ENCODE data around the gene DLG2.
"Not testable (repeated sequence)": the region's sequence is repeated elsewhere in the genome, so short reads cannot be mapped to it uniquely, and the experiment has no call there.

The DLG2 gene

DNA sequence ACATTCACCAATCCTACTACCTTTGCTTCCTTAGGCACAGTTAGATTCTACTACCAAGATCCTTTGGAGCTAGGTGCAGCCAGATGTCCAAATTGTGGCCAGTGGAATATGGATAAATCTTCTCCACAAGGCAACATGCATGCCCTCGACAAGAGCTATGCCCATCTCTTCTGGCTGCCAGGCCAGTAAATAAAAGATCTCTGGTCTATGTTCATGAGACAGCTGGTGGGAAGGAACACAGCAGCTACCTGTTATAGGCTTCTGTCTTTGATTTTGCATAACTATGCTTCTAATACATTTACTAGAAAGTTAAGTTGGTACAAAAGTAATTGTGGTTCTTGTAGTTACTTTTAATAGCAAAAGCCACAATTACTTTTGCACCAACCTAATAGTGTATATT, 182.7 kb downstream of the DLG2 start:
- DNase-seq (ENCODE audit: low read depth): no peak

DNA sequence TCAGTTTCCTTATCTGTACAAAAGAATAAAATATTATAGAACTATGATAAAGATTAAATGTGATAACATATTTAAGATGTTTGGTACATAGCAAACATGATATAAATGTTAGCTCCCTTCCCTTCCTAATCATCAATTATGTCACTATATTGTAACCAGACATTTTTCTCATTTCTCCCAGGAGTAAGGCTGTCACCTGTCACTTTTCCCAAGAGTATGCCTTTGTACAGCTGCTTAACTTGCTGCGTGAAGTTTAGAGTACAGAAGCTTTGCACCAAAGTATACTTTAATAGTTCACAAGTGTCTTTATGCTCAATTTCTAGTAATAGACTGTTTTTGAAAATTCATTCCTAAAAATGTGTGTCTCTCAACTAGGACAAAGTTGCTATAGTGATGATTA, 186.9 kb downstream of the DLG2 start:
- no peak for DNase-seq (ENCODE audit: low read depth)

DNA sequence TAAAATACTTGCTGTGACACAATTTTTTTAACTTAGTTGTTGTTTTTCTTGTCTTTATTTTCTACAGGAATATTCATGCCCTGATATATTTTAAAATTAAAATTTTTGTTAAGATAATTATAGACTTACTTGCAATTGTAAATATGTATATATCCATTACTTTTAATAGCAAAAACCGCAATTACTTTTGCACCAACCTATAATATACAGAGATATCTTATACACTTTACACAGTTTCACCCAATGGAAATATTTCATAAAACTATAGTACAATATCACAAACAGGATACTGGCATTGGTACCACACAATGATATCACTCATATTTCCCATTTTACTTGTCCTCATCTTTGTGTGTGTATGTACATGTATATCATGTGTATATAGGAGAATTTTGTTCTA, 188.8 kb downstream of the DLG2 start:
- DNase-seq (ENCODE audit: low read depth): no peak

DNA sequence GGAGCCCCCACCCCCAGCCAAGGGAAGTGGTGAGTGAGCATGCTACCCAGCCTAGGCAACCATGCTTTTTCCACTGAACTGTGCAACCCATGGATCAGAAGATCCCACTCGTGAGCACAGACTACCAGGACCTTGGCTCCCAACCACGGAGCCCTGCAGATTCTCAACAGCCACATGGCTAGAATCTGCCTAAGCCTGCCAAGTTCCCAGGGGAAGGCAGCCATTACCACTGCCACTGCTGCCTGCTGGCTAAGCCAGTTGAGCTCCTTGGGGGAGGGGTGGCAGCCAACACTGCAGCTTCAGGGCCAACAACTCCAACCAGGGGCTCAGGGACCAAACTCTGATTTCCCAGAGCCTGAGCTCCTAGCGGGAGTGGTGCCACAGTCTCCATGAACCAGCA, 195.8 kb downstream of the DLG2 start:
- DNase-seq (ENCODE audit: low read depth): no peak

DNA sequence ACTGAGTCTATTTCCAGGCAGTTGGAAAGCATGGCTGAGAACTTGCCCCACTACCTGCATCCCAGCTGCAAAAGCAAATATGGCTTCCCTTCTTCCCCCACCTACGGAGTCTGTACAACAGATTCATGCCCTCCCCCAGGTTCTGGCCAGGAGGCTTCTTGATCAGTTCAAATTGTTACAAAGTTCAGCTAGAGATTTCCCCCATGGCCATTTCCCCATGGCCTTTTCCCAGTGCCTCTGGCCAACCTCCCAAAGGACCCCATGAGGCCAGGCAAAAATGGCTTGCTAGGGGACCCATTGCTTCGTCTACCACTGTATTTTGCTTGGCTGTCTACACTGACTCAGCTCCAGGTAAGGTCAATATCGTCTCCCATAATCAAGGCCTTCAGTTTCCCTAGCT, 203.3 kb downstream of the DLG2 start:
- no peak for DNase-seq (ENCODE audit: low read depth)

DNA sequence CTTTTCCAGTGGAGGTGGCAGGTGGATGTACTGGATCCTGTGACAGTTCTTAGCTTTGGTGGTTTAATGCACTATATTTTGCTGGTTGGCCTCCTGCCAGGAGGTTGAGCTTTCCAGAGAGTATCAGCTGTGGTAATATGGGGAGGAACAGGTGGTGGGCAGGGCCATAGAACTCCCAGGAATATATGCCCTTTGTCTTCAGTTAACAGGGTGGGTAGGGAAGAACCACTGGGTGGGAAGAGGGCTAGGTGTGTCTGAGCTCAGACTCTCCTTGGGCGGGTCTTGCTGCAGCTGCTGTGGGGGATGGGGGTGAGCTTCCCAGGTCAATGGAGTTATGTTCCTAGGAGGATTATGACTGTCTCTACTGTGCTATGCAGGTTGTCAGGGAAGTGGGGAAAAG, 203.8 kb downstream of the DLG2 start:
- DNase-seq (ENCODE audit: low read depth): no peak

DNA sequence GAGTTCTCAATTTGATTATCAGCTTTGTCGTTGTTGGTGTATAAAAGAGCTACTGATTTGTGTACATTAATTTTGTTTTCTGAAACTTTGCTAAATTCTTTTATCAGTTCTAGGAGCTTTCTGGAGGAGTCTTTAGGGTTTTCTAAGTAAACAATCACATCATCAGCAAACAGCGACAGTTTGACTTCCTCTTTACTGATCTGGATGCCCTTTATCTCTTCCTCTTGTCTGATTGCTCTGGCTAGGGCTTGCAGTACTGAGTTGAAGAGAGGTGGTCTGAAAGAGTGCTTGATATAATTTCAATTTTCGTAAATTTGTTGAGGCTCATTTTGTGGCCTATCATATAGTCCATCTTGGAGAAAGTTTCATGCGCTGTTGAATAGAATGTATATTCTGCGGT, 213.0 kb downstream of the DLG2 start:
- DNase-seq (ENCODE audit: low read depth): no peak

DNA sequence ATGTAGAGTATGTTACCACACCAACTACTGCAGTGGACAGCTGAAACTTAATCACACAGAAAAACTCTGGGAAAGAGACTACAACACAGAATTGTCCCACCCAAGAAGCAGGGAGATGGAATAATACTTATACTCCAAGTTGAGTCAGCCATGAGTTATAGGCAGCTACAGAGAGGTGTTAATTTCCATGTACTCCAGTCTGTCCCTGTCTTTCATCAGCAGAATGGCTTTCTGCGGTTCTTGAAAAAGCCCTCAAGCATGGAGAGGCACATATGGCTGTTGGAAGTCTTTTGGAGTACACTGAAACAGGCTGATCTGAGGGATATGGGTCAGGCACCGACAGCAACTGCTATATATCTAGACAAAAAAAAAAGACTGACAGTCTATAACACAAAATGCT, 219.5 kb downstream of the DLG2 start:
- DNase-seq (ENCODE audit: low read depth): no peak

DNA sequence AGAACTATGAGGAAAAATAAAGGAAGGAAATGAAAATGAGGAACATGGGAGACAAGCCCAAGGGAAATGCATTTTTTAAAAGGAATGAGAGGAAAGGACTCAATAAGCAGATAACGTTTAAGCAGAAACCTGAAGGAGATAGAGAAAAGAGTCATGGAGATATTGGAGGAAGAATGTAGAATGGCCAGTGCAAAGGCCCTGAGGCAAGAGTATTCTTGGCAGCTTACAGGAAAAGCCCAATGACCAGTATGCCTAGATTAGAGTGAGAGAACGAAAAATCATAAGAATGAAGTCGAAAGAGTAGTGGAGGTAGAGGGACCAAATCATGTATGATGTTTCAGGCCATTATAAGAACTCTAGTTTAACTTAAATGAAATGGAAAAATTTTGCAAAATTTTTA, 220.3 kb downstream of the DLG2 start:
- no peak for DNase-seq (ENCODE audit: low read depth)

DNA sequence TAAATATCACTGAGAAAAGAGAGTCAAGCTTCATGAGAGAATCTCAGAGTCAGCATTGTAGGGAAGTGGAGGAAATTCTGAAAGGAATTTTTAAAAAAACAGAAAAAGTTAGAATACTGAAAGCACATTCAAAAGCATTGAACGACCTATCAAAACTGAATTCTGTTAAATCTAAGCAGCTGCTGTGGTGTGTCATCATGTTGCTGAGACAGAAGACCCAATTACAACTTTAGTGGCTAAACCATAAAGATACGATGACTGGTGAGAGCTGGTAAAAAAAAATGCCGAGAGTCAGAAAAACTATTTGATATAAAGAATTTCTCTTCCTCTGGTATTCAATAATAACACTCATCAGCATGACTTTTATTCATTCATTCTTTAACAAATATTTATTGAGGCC, 220.8 kb downstream of the DLG2 start:
- no peak for DNase-seq (ENCODE audit: low read depth)

DNA sequence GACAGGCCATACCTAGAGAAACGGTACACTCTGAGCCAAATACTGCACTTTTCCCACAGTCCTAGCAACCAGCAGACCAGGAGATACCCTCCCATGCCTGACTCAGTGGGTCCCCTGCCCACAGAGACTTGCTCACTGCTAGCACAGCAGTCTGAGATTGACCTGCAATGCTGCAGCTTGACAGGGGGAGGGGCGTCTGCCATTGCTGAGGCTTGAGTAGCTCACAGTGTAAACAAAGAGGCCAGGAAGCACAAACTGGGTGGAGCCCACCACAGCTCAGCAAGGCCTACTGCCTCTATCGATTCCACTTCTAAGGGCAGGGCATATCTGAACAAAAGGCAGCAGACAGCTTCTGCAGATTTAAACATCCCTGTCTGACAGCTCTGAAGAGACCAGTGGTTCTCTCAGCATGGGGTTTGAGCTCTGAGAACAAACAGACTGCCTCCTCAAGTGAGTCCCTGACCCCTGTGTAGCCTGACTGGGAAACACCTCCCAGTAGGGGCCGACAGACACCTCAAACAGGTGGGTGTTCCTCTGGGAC, 231.6 kb downstream of the DLG2 start:
- not testable (repeated sequence) for DNase-seq (ENCODE audit: low read depth)

DNA sequence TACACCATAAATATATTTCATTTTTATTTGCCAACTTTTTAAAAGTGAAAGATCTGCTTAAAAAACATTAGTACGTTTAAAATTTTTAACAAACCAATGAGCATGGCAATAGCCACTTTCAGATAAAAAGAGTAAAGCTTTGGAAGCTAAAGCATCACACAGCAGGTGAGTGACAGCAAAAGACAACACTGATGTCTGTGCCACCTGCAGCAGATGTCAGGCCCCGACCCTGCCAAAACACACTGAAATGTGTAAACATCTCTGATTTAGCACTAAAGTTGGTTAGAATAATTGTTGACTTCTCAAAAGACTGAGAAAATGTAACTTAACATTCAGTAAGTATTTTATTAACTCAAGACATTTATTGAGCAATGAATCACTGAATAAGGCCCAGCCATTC, 232.9 kb downstream of the DLG2 start:
- no peak for DNase-seq (ENCODE audit: low read depth)

DNA sequence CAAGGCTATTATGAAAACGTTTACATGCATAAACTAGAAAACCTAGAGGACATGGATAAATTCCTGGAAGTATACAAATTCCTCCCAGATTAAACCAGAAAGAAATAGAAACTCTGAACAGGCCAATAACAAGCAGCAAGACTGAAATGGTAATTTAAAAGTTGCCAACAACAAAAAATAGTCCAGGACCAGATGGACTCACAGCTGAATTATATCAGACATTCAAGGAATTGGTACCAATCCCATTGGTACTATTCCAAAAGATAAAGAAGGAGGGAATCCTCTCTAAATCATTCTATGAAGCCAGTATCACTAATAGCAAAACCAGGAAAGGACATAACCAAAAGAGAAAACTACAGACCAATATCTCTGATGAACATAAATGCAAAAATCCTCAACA, 236.0 kb downstream of the DLG2 start:
- no peak for DNase-seq (ENCODE audit: low read depth)

DNA sequence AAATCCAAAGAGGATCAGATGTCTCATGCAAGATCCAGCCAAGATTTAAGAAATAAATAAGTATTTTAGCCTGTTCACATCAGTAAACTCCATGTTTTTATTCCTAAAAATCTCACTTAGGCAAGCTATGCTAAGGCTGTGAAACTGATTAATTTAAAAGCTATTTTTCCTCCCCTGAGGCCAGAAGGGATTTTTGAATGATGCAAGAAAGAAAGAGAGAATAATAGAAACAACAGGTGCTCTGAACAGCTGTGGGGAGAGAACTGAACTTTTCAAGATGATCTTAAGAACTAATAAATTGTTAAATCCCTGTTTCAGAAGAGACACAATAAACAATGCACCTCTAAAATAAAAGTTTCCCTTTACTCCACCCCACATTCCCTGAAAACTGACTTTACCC, 241.6 kb downstream of the DLG2 start:
- DNase-seq (ENCODE audit: low read depth): no peak

DNA sequence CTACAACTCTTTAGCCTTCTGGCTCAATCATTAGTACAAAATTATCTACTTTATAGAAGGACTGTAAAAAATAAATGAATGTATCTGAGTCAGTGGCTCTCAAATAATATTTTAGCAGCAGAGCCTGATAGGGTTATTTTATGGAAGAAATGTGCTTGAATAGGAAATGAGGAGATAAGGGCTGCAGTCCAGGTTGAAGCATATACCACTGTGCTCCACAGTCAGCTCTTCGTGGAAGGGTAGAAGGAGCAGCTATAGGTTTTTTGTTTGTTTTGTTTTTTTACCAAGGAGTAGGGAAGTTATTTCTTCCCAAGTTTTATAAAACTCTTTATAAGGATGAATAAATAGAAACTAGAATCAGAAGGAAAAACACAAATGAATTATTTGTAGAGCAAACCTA, 242.0 kb downstream of the DLG2 start:
- no peak for DNase-seq (ENCODE audit: low read depth)

DNA sequence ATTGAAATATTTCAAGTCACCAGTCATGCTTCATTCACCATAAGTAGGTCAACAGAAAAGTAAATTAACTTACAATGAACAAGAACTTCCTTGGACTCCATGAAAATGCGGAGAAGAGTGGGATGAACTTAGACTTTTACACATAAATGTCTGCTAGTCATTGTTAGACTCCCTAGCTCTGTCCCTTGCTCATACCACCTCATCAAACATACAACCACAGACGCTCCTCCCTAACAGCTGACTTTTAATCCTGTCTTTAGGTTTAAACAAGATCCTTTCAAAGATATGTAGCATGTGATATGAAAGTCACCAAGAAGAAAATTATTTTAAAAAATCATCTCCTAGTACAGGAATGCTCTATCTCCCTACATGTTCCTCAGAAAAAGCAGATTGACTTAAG, 248.1 kb downstream of the DLG2 start:
- no peak for DNase-seq (ENCODE audit: low read depth)

DNA sequence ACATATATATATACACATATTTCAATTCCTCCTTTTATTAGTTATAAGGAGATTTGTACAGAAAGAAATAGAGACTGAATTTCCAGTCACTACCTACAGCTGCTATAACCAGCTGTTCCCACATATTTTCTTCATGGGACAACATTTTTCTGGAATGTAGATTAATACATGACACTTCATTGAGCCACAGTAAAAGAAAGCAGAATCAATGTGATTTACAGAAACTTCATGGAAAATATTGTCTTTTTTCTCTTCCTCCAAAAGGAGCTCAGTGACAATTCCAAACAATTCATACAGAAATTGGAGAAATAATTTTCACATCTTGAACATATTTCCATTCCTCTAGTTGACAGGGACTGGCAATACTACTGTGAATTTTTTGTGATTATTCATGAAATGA, 249.2 kb downstream of the DLG2 start:
- DNase-seq (ENCODE audit: low read depth): no peak

DNA sequence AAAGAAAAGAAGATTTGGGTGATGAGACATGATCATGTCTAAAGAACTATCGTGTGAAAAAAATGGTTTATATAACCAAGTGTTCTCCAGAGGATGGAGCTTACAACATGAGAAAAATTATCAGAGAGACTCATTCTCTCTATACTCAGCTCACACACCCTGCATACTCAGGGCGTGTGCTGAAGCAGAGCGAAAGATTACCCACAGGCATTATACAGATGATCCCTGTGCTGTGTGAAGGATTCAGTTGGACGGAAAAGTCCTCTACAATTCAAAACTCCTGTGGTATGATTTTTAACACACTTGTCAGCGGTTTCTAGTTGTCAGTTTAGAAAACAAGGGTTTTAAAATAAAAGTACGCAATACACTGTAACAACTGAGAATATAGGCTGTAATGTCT, 267.3 kb downstream of the DLG2 start:
- no peak for DNase-seq (ENCODE audit: low read depth)

DNA sequence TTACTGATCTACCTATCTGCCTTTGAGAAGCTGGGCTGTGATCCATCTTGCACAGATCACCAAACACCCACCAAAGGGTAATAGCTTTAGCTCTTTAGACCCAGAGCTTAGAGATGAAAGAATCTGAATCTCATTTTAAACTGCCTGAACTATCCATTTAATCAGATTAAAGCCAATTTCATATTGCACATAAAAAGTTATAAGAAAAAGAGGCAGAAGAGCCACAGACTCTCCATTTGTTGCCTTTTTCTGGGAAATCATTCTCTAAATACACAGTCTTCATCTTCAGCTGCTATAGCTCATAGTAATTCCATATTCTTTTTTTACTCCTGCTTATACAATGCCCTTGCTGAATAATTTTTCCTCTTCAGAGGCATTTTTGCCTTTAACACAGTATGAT, 271.2 kb downstream of the DLG2 start:
- DNase-seq (ENCODE audit: low read depth): no peak

DNA sequence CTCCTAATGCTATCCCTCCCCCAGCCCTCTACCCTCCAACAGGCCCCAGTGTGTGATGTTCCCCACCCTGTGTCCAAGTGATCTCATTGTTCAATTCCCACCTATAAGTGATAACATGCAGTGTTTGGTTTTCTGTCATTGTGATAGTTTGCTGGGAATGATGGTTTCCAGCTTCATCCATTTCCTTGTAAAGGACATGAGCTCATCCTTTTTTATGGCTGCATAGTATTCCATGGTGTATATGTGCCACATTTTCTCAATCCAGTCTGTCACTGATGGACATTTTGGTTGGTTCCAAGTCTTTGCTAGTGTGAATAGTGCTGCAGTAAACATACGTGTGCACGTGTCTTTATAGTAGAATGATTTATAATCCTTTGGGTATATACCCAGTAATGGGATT, 277.6 kb downstream of the DLG2 start:
- not testable (repeated sequence) for DNase-seq (ENCODE audit: low read depth)

DNA sequence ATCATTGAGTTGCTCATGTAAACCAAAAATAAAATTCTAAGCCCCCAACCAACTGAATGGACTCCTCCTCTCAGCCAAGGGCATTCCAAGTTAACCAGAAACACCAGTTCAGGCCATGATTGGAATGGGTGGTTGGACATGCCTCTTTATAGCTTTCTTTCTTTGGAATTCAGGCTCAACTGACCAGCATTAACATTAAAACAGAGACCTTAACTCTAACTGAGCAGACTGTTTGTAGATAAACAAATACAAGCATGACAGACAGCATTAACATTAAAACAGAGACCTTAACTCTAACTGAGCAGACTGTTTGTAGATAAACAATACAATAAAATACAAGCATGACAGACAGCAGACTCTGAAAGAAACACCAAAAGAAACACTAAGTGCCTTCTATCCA, 278.2 kb downstream of the DLG2 start:
- DNase-seq (ENCODE audit: low read depth): no peak

DNA sequence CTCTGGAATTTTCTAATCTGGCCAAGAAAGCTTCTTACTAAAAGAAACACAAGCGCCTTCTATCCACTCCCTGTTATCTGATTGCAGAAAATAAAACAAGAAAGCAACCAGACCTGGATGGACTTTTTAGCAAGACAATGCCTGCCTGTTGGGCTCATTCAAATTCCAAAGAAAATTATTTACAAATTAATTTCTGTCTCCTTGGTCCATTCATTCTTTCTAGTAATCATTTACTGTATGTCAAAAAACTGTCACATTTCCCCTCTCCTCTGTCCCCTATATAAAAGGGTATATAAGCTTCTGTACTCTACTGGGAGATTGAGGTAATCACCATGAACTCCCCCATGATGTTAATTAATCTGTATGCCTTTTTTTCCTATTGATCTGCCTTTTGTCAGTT, 279.9 kb downstream of the DLG2 start:
- no peak for DNase-seq (ENCODE audit: low read depth)

DNA sequence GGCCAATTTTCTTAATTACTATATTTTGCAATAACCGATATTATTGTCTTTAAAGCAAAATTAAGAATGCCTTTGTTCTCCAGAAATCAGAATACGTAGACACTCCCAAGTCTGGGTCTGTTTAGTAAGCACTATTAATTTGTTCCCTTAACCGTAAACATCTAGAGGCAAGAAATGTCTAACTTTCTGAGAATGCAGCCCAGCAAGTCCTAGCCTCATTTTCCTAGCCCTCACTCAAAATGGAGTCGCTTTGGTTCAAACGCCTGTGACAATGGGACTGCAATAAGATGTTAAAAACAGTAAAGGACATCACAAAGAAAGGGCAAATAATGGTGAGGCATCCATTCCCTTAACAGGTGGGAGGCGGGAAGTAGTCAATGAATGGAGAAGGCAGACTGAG, 280.7 kb downstream of the DLG2 start:
- no peak for DNase-seq (ENCODE audit: low read depth)

DNA sequence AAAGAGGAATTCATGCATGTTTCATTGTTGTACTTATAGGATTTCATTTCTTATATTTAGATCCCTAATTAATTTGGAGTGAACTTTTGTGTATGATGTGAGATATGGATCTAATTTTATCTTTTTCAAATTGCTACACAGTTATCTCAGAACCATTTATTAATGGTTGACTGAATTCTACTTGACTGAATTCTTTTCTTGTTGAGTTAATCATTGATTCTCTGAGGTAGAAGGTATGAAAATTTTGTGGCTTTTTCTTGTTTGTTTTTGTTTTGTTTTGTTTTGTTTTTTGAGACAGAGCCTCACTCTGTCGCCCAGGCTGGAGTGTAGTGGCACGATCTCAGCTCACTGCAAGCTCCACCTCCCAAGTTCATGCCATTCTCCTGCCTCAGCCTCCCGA, 286.3 kb downstream of the DLG2 start:
- DNase-seq (ENCODE audit: low read depth): not testable (repeated sequence)

DNA sequence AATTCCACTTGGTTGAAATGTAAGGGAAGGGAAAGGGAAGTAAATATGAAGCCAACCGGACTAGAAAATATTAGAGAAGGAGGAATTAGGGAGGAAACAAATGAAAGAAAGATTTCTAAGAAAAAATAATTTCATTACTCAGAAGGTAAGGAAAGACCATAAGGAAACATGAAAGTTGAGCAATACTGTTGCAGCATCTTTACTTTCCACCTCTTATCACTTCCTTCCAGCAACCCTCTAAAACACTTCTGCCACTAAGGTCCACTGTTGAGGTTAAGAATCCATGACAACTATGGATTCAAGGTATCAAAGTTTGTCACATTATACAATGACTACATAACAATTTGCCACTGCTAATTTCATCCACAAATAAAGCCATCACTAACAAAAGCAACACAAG, 308.6 kb downstream of the DLG2 start:
- DNase-seq (ENCODE audit: low read depth): no peak

Data from activated gamma-delta T cell treated with anti-CD3 and anti-CD28 coated beads, Interleukin-2, amount 50 U/mL, for 16 hours (primary cell).